B cell (primary cell): ENCODE measurements around the gene PRSS50. TPM values are rescaled to one million over a fixed set of nuclear protein-coding genes. Genes with fewer than 3 reads are reported as not detected.

Source experiments
- ATAC-seq: fragments of 200-7000 bp; cut with Tn5 transposase; one replicate; pipeline ENCODE4 v1.10.0; 2021; ENCODE audit warnings: low read depth, mild to moderate bottlenecking, moderate number of reproducible peaks, moderate library complexity
- CTCF ChIA-PET: fragments of 350-600 bp; sonication (Branson Sonifier 250); formaldehyde crosslinking; loops from one replicate; lab custom pipeline; 2021; ENCODE audit warnings: antibody characterized with exemption, inconsistent platforms; lab: Charles Lee
- POLR2A ChIA-PET: fragments of 350-600 bp; sonication (Branson Sonifier 250); formaldehyde crosslinking; loops from one replicate; lab custom pipeline; 2021; ENCODE audit warnings: antibody characterized with exemption; lab: Charles Lee
- DNase-seq: peaks from one replicate; pipeline ENCODE4 v3.0.0; 2013
- H2AFZ ChIP-seq: 2 replicates; pipeline ENCODE4 v1.6.1; 2012; ENCODE audit warnings: mild to moderate bottlenecking, low read depth, low read length; ENCODE audit not compliant: insufficient read depth, poor library complexity, severe bottlenecking
- H3K27ac ChIP-seq, 2 donors: 1 replicate in 1 of 2; 2 replicates in 1 of 2; pipeline ENCODE4 v1.5.1; 2012 to 2013; ENCODE audit warnings: low read length in 2 of 2, mild to moderate bottlenecking in 2 of 2, moderate library complexity in 1 of 2
- H3K27me3 ChIP-seq, 4 experiments: fragments of 200-600 bp in 1 of 4; sonication (generic) in 1 of 4; replicated peaks in 1 of 4; 1 replicate in 2 of 4; 2 replicates in 2 of 4; pipeline versions ENCODE4 v1.6.1 to v1.7.0; 2013 to 2016; ENCODE audit warnings: low read length in 3 of 4, mild to moderate bottlenecking in 2 of 4, mixed read lengths in 1 of 4, moderate library complexity in 1 of 4; ENCODE audit not compliant: insufficient read depth in 4 of 4, control insufficient read depth in 3 of 4; ENCODE audit errors: control extremely low read depth in 1 of 4
- H3K36me3 ChIP-seq, 2 experiments: replicated peaks in 1 of 2; 1 replicate in 1 of 2; 2 replicates in 1 of 2; pipeline versions ENCODE4 v1.6.1 to v1.7.1; 2013; ENCODE audit warnings: low read length in 1 of 2; ENCODE audit not compliant: insufficient read depth in 2 of 2, control insufficient read depth in 1 of 2; ENCODE audit errors: control extremely low read depth in 1 of 2, extremely low read depth in 1 of 2
- H3K4me1 ChIP-seq, 2 donors: fragments of 200-600 bp in 1 of 2; sonication (generic) in 1 of 2; 1 replicate in 1 of 2; 2 replicates in 1 of 2; pipeline versions ENCODE4 v1.5.1 to v1.6.1; 2013 to 2017; ENCODE audit warnings: low read length in 2 of 2; ENCODE audit not compliant: control insufficient read depth in 2 of 2, insufficient read depth in 2 of 2
- H3K4me2 ChIP-seq: replicated peaks from 2 replicates; pipeline ENCODE3; 2012; ENCODE audit warnings: mild to moderate bottlenecking, low read depth, low read length; ENCODE audit not compliant: poor library complexity, severe bottlenecking
- H3K4me3 ChIP-seq, 5 experiments: fragments of 200-600 bp in 1 of 5; sonication (generic) in 1 of 5; 1 replicate in 3 of 5; 2 replicates in 2 of 5; pipeline versions ENCODE4 v1.5.1 to v1.7.0; 2011 to 2016; ENCODE audit warnings: low read length in 4 of 5, mild to moderate bottlenecking in 4 of 5, low read depth in 2 of 5, control low read depth in 1 of 5, moderate library complexity in 1 of 5; ENCODE audit not compliant: insufficient read depth in 1 of 5; ENCODE audit errors: control extremely low read depth in 1 of 5, extremely low read depth in 1 of 5
- H3K79me2 ChIP-seq: fragments of 200-600 bp; sonication (generic); one replicate; pipeline ENCODE4 v1.6.0; 2016; ENCODE audit warnings: low read length; ENCODE audit not compliant: control insufficient read depth, insufficient read depth
- H3K9ac ChIP-seq: fragments of 200-600 bp; sonication (generic); 2 replicates; pipeline ENCODE4 v1.6.1; 2017; ENCODE audit warnings: mild to moderate bottlenecking, low read length, moderate library complexity
- H3K9me3 ChIP-seq, 3 donors: one replicate each; pipeline versions ENCODE4 v1.6.1 to v1.7.1; 2013; ENCODE audit warnings: low read length in 2 of 3; ENCODE audit not compliant: control insufficient read depth in 2 of 3, insufficient read depth in 1 of 3; ENCODE audit errors: control extremely low read depth in 1 of 3
- H4K20me1 ChIP-seq: 2 replicates; pipeline ENCODE4 v1.6.0; 2012; ENCODE audit warnings: mild to moderate bottlenecking, low read length; ENCODE audit not compliant: insufficient read depth, control insufficient read depth, poor library complexity, severe bottlenecking
- H3K27ac Mint-ChIP-seq: one replicate; pipeline ENCODE4 v1.8.0; 2021; ENCODE audit warnings: mixed read lengths
- H3K27me3 Mint-ChIP-seq: one replicate; pipeline ENCODE4 v1.8.0; 2021; ENCODE audit warnings: mixed read lengths
- H3K4me1 Mint-ChIP-seq: one replicate; pipeline ENCODE4 v1.8.0; 2021; ENCODE audit warnings: mixed read lengths
- H3K4me3 Mint-ChIP-seq: one replicate; pipeline ENCODE4 v1.8.0; 2021; ENCODE audit warnings: mixed read lengths
- H3K9me3 Mint-ChIP-seq: one replicate; pipeline ENCODE4 v1.8.0; 2022; ENCODE audit warnings: mixed read lengths; ENCODE audit not compliant: insufficient read depth
- CTCF ChIP-seq: fragments of 200-600 bp; IDR thresholded peaks from one replicate; pipeline ENCODE4 v1.8.0; 2022; ENCODE audit warnings: antibody characterized with exemption, mild to moderate bottlenecking
- EZH2 ChIP-seq: IDR thresholded peaks from 2 replicates; pipeline ENCODE4 v1.6.1; 2012; ENCODE audit warnings: borderline replicate concordance, low read depth, mild to moderate bottlenecking, moderate library complexity, low read length; ENCODE audit not compliant: insufficient read depth, poor library complexity, severe bottlenecking
- WGBS: methylation state at CpG from one replicate; pipeline ENCODE4 v1.1.5; 2013; ENCODE audit warnings: missing lambda C conversion rate; ENCODE audit not compliant: insufficient coverage; 5-methylcytosine and 5-hydroxymethylcytosine counted together
- intact Hi-C: fragments of 100-400 bp; cut with micrococcal nuclease; formaldehyde crosslinking; loops from one replicate; pipeline ENCODE4 v1.10.0; 2022
- polyA plus RNA-seq: library from polyadenylated mRNA; depleted of rRNA; stranded (reverse); fragments of >200 nt; gene quantifications from 2 replicates; pipeline ENCODE4 v1.2.3, GENCODE V29; 2012
- total RNA-seq, 2 donors: library from RNA; stranded (reverse); fragments of 120-200 nt in 1 of 2; gene quantifications; 1 replicate in 1 of 2; 2 replicates in 1 of 2; pipeline versions ENCODE4 v1.2.3 to v1.2.4, GENCODE V29; 2013 to 2022

Gene PRSS50
- total and polyA plus RNA-seq, 2 donors (not counting 1 experiment from before 2014, with no cell fraction given): 0.09 to 0.10 TPM

GRCh38 chr3:46731795-46732194, 14.1 kb upstream of the PRSS50 start:
- H3K4me3 ChIP-seq: no peak overlapping the region
- H3K9me3 ChIP-seq: no peaks in the 10 kb centered on the region
- TF ChIP-seq CTCF: no peak
- WGBS: 80% methylated on average over 1 of the region's 3 CpGs
- no peak for DNase-seq
- peaks cover 0 to 3% (median 2%) of the 10 kb centered on the region in 4 experiments for H3K27me3 ChIP-seq
- H3K4me1 ChIP-seq: no peaks in the 10 kb centered on the region
- H4K20me1 ChIP-seq: no peaks in the 10 kb centered on the region
- H3K9ac ChIP-seq: no peak overlapping the region
- peaks cover 20% of the 10 kb centered on the region for H3K27me3 Mint-ChIP-seq
- H3K36me3 ChIP-seq: no peaks in the 10 kb centered on the region
- no peaks in the 10 kb centered on the region for H3K4me1 Mint-ChIP-seq
- intact Hi-C loops: no loop called here
- H3K27ac Mint-ChIP-seq: no peak overlapping the region
- H3K79me2 ChIP-seq: no peaks in the 10 kb centered on the region
- no peak overlapping the region for H3K4me2 ChIP-seq
- H3K9me3 Mint-ChIP-seq: no peaks in the 10 kb centered on the region
- no peak overlapping the region for H2AFZ ChIP-seq
- ATAC-seq: no peak
- POLR2A ChIA-PET: no interaction called here
- H3K27ac ChIP-seq: no peak overlapping the region
- H3K4me3 Mint-ChIP-seq: no peak overlapping the region
- CTCF ChIA-PET: no interaction called here

- Histone ChIP-seq H3K9ac (no peak overlapping the region), H3K27me3 (peaks cover 0 to 3% (median 2%) of the 10 kb centered on the region in 4 experiments), H3K4me2 (no peak overlapping the region), H2AFZ (no peak overlapping the region), H3K9me3 (no peaks in the 10 kb centered on the region), H3K4me3 (no peak overlapping the region), H4K20me1 (no peaks in the 10 kb centered on the region), H3K4me1 (no peaks in the 10 kb centered on the region), H3K36me3 (no peaks in the 10 kb centered on the region), H3K79me2 (no peaks in the 10 kb centered on the region), H3K27ac (no peak overlapping the region)
- WGBS: no CpG with 5 or more reads among the region's 2 CpGs
- TF ChIP-seq CTCF (no peak), EZH2 (no peak)
- Mint-ChIP-seq H3K27ac (no peak overlapping the region), H3K27me3 (peaks cover 27% of the 10 kb centered on the region), H3K4me3 (no peak overlapping the region), H3K4me1 (no peaks in the 10 kb centered on the region), H3K9me3 (no peaks in the 10 kb centered on the region)
- DNase-seq: no peak
- POLR2A ChIA-PET: no interaction called here
- CTCF ChIA-PET: interaction anchor here (0.6 kb wide), 1 partner anchor 866 kb away, joined by 3 read pairs; no protein-coding TSS in a partner anchor
- intact Hi-C loops: no loop called here
- ATAC-seq: no peak
These were observed 13.2 kb upstream of the PRSS50 start for GRCh38 chr3:46730819-46731218.
